Measurements from ENCODE around the gene NAB2.

The NAB2 gene

GRCh38 chr12:57135527-57136326, 46.8 kb downstream of the NAB2 start:
- no peak for DNase-seq

DNA sequence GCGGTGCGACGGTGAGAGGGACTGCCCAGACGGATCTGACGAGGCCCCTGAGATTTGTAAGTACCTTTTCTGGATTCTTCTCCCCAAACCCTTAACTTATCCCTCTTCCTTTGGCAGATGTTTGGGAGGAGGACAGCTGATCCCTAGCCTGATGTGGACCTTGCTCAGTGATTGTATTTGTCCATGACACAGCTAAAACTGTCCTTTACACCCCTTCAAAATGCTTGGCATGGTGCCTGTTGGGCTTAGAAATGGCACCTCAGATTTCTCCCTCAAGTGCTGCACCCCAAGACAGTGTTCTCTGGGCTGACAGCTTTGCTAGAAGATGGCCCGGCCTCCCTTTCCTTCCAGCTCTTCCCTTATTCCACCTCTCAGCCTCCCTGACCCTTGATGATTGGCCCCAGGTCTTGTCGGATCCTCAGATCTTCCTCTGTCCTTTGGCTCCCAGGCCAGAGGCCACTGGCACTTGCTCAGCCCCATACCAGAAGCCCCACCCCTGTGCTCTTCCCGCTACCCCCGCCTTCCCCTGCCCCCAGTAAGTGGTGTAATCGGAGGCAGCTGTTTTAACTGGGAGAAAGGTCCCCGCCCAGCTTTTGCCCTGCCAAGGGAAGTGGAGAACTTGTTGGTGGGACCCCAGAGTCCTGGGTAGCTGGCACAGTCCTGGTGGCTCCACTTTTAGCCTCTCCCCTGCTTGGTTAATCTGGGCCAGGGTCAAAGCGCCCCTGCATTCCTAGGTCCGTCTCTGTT, 49.8 kb downstream of the NAB2 start:
- no peak for DNase-seq

GRCh38 chr12:57139796-57140649, 51.1 kb downstream of the NAB2 start:
- no peak for DNase-seq

GRCh38 chr12:57141249-57141648, 52.3 kb downstream of the NAB2 start:
- DNase-seq: no peak

GRCh38 chr12:57142121-57142520, 53.2 kb downstream of the NAB2 start:
- DNase-seq: no peak

- DNase-seq: no peak
These were observed 53.8 kb downstream of the NAB2 start for GRCh38 chr12:57142727-57143126.

DNA sequence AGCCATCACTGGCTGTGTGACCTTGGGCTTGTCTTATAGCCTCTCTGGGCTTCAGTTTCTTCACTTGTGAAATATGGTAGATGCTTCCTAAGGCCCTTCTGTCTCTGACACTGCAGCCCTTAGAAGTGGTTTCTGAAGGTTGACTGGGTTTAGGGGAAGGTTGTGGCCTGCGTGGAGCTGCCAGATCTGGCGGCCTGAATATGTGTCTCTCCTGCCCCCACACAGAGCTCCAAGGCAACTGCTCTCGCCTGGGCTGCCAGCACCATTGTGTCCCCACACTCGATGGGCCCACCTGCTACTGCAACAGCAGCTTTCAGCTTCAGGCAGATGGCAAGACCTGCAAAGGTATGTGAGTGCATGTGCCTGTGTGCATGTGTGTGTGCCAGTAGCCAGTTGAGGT, 54.5 kb downstream of the NAB2 start:
- DNase-seq: no peak

All from DMS53 (cell line).